GM21367 (cell line): ENCODE data around the gene VPS37D.
"Not testable (repeated sequence)": the region's sequence is repeated elsewhere in the genome, so short reads cannot be mapped to it uniquely, and the experiment has no call there.

Experiments
- ATAC-seq: cut with Tn5 transposase; IDR thresholded peaks from one replicate; pipeline ENCODE4 v1.9.1; 2021; ENCODE audit not compliant: unreplicated experiment

VPS37D gene

GRCh38 chr7:73705551-73705920, 37.9 kb downstream of the VPS37D start:
- ATAC-seq, result no peak

- ATAC-seq, result no peak
Measured at GRCh38 chr7:73706126-73707044, 38.8 kb downstream of the VPS37D start.

- ATAC-seq, result no peak
Measured at GRCh38 chr7:73707045-73707631, 39.5 kb downstream of the VPS37D start.

- no peak for ATAC-seq
Measured at GRCh38 chr7:73708961-73709549, 41.4 kb downstream of the VPS37D start.

- ATAC-seq, result no peak
Measured at GRCh38 chr7:73712773-73713172, 45.1 kb downstream of the VPS37D start.

GRCh38 chr7:73713319-73713718, 45.7 kb downstream of the VPS37D start:
- ATAC-seq, result not testable (repeated sequence)

- ATAC-seq, result no peak
Measured at GRCh38 chr7:73715648-73716317, 48.2 kb downstream of the VPS37D start.

GRCh38 chr7:73716318-73716890, 48.8 kb downstream of the VPS37D start:
- ATAC-seq, result no peak

- ATAC-seq, result no peak
Measured at GRCh38 chr7:73717025-73717807, 49.6 kb downstream of the VPS37D start.

- ATAC-seq, result no peak
Measured at GRCh38 chr7:73717991-73718405, 50.4 kb downstream of the VPS37D start.

- ATAC-seq, result no peak
Measured at GRCh38 chr7:73718438-73718881, 50.8 kb downstream of the VPS37D start.

GRCh38 chr7:73718905-73719805, 51.5 kb downstream of the VPS37D start, which contains the start of gene STX1A:
TSS of gene STX1A (minus strand) at chr7:73719669. CDS start at chr7:73719631, 38 bp downstream.
- ATAC-seq, result peak; percentile 54

- ATAC-seq, result no peak
Measured at GRCh38 chr7:73719806-73720169, 52.2 kb downstream of the VPS37D start.

- not testable (repeated sequence) for ATAC-seq
Measured at GRCh38 chr7:73720443-73720842, 52.8 kb downstream of the VPS37D start.

GRCh38 chr7:73721377-73721817, 53.8 kb downstream of the VPS37D start:
- no peak for ATAC-seq
